ENCODE data around the gene NR4A1. TPM values are rescaled to one million over a fixed set of nuclear protein-coding genes. Genes with fewer than 3 reads are reported as not detected.

Gene NR4A1
- total RNA-seq, 3 donors from 2014 or later (not counting 1 experiment from before 2014, with no cell fraction given): 72.5 to 177 (median 96.7) TPM

DNA sequence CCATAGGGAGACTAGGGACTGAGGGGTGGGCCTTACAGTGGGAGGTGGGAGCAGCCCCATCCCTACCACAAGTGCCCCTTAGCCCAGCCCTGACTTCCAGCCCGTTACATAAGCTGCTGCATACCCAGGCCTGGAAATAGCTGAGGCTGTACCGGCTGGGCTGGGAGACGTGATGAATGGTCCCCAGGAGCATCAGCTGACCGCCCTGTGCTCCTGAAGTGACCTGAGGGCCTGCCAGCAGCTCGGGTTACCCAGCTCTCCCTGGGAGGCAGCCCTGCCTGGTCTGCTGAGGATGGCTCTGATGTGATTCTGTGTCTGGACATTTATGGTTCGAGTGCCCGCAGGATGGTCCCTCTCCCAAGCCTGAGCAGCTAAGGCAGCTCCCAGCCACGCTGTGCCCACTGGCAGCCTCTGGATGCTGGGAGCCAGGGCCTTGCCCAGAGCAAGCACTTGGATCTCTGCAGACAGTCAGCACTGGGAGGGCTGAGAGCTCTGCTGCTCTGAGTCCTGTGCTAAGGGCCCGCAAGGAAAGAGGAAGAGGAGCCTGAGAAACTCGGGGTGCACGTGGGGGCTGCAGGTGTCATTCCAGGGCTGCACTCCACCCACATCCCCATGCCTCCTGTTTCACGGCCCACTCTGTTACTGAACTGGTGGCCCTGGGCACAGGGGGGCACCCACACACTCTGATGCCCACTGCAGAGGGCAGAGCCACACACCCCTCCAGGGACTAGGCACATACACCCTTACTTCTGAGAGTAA is 24.0 kb upstream of the NR4A1 start:
- Histone ChIP-seq H3K9me3 (ENCODE audit: control insufficient read depth, insufficient read depth, low read length) (no peaks in the 10 kb centered on the region), H3K36me3 (ENCODE audit: control insufficient read depth, insufficient read depth, low read length) (no peaks in the 10 kb centered on the region), H3K4me1 (ENCODE audit: control insufficient read depth, insufficient read depth, low read length) (peaks cover 33% of the 10 kb centered on the region), H3K27ac (ENCODE audit: low read length) (no peak overlapping the region), H3K4me3 (ENCODE audit: low read length) (no peak overlapping the region), H3K27me3 (ENCODE audit: control insufficient read depth, insufficient read depth, low read length) (no peaks in the 10 kb centered on the region)
- no peak overlapping the region for H3K4me3 Mint-ChIP-seq
- no peaks in the 10 kb centered on the region for H3K36me3 Mint-ChIP-seq
- H3K4me1 Mint-ChIP-seq: peaks cover 23 to 33% of the 10 kb centered on the region in 2 donors
- no peak for ATAC-seq
- WGBS (ENCODE audit: insufficient coverage): 82% methylated on average over 12 of the region's 12 CpGs
- H3K9me3 Mint-ChIP-seq: no peaks in the 10 kb centered on the region
- H3K27me3 Mint-ChIP-seq (ENCODE audit: low read depth in 2 of 2): no peaks in the 10 kb centered on the region
- no peak for DNase-seq
- H3K27ac Mint-ChIP-seq: no peak overlapping the region
- intact Hi-C loops (cut with micrococcal nuclease): no loop called here
- TF ChIP-seq, protein P1, sequence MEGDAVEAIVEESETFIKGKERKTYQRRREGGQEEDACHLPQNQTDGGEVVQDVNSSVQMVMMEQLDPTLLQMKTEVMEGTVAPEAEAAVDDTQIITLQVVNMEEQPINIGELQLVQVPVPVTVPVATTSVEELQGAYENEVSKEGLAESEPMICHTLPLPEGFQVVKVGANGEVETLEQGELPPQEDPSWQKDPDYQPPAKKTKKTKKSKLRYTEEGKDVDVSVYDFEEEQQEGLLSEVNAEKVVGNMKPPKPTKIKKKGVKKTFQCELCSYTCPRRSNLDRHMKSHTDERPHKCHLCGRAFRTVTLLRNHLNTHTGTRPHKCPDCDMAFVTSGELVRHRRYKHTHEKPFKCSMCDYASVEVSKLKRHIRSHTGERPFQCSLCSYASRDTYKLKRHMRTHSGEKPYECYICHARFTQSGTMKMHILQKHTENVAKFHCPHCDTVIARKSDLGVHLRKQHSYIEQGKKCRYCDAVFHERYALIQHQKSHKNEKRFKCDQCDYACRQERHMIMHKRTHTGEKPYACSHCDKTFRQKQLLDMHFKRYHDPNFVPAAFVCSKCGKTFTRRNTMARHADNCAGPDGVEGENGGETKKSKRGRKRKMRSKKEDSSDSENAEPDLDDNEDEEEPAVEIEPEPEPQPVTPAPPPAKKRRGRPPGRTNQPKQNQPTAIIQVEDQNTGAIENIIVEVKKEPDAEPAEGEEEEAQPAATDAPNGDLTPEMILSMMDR (IDR thresholded peaks at IDR 0.05): no peak

DNA sequence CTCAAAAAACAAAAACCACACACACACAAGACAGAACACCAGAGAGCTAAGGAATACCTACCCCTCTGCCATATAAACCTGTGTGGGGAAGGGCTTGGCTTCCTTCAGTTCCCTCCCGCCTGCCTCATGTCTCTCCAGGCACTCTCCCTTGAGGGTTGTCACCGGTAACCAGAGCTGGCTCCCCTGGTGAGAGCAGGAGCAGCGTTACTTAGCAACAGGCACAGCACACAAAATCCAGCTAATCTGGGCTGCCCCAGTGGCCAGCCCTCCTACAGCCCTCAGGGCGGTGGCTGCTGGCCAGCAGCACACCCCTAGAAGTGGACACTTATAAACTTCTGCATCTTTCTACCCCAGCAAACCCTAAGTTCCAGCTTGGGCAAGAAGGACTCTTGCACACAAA is 21.6 kb upstream of the NR4A1 start:
- ATAC-seq: no peak
- intact Hi-C loops (cut with micrococcal nuclease): no loop called here
- WGBS (ENCODE audit: insufficient coverage): 67% methylated on average over 4 of the region's 4 CpGs

DNA sequence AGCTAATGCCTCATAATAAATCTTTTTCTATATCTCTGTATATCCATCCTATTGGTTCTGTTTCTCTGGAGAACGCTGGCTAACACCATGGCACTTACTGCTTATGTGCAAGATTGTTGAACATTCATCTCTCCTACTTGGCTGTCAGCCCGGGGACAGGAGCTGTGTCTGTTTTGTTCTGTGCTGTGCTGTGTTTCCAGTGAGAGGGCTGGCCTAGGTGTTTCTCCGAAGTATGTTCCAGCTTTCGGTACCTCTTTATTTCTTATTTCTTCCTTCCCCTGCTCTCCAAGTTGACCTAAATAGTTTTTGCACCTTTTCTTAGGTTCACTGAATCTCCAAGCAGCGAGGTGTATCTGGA is 18.8 kb upstream of the NR4A1 start:
- no peak for ATAC-seq
- Histone ChIP-seq H3K36me3 (ENCODE audit: control insufficient read depth, insufficient read depth, low read length) (no peaks in the 10 kb centered on the region), H3K4me1 (ENCODE audit: control insufficient read depth, insufficient read depth, low read length) (peaks cover 33% of the 10 kb centered on the region), H3K9me3 (ENCODE audit: control insufficient read depth, insufficient read depth, low read length) (no peaks in the 10 kb centered on the region), H3K27ac (ENCODE audit: low read length) (peak overlapping the region; percentile 49), H3K27me3 (ENCODE audit: control insufficient read depth, insufficient read depth, low read length) (peaks cover under 1% of the 10 kb centered on the region), H3K4me3 (ENCODE audit: low read length) (no peak overlapping the region)
- Mint-ChIP-seq H3K27ac (peak overlapping the region; percentile 84 to 87), H3K9me3 (no peaks in the 10 kb centered on the region), H3K27me3 (ENCODE audit: low read depth in 2 of 2) (peaks cover 0 to 9% of the 10 kb centered on the region in 2 donors), H3K4me3 (peak overlapping the region; percentile 76), H3K4me1 (peaks cover 6 to 21% of the 10 kb centered on the region in 2 donors), H3K36me3 (no peaks in the 10 kb centered on the region)
- WGBS (ENCODE audit: insufficient coverage): 9% methylated on average over 5 of the region's 5 CpGs
- intact Hi-C loops (cut with micrococcal nuclease): no loop called here
- TF ChIP-seq, protein P1 (IDR thresholded peaks at IDR 0.05): no peak
- peak in 1 of 2 donors; percentile 45 for DNase-seq

More for the DNA sequence above, 21.6 kb upstream of the NR4A1 start:
- no peaks in the 10 kb centered on the region for H3K36me3 Mint-ChIP-seq
- TF ChIP-seq, protein P1 (IDR thresholded peaks at IDR 0.05): no peak
- Histone ChIP-seq H3K9me3 (ENCODE audit: control insufficient read depth, insufficient read depth, low read length) (no peaks in the 10 kb centered on the region), H3K4me3 (ENCODE audit: low read length) (no peak overlapping the region), H3K27ac (ENCODE audit: low read length) (no peak overlapping the region), H3K4me1 (ENCODE audit: control insufficient read depth, insufficient read depth, low read length) (peaks cover 38% of the 10 kb centered on the region), H3K27me3 (ENCODE audit: control insufficient read depth, insufficient read depth, low read length) (no peaks in the 10 kb centered on the region), H3K36me3 (ENCODE audit: control insufficient read depth, insufficient read depth, low read length) (no peaks in the 10 kb centered on the region)
- no peak overlapping the region for H3K4me3 Mint-ChIP-seq
- H3K4me1 Mint-ChIP-seq: peaks cover 19 to 37% of the 10 kb centered on the region in 2 donors
- no peaks in the 10 kb centered on the region for H3K9me3 Mint-ChIP-seq
- H3K27me3 Mint-ChIP-seq (ENCODE audit: low read depth in 2 of 2): peaks cover 0 to 2% of the 10 kb centered on the region in 2 donors
- no peak overlapping the region for H3K27ac Mint-ChIP-seq
- DNase-seq: no peak

Data from natural killer cell (primary cell).